B cell (primary cell): ENCODE measurements around the gene ARHGAP26. TPM values are rescaled to one million over a fixed set of nuclear protein-coding genes. Genes with fewer than 3 reads are reported as not detected.

Source experiments
- ATAC-seq: fragments of 200-7000 bp; cut with Tn5 transposase; one replicate; pipeline ENCODE4 v1.10.0; 2021; ENCODE audit warnings: low read depth, mild to moderate bottlenecking, moderate number of reproducible peaks, moderate library complexity
- CTCF ChIA-PET: fragments of 350-600 bp; sonication (Branson Sonifier 250); formaldehyde crosslinking; loops from one replicate; lab custom pipeline; 2021; ENCODE audit warnings: antibody characterized with exemption, inconsistent platforms; lab: Charles Lee
- POLR2A ChIA-PET: fragments of 350-600 bp; sonication (Branson Sonifier 250); formaldehyde crosslinking; loops from one replicate; lab custom pipeline; 2021; ENCODE audit warnings: antibody characterized with exemption; lab: Charles Lee
- DNase-seq: peaks from one replicate; pipeline ENCODE4 v3.0.0; 2013
- H2AFZ ChIP-seq: 2 replicates; pipeline ENCODE4 v1.6.1; 2012; ENCODE audit warnings: mild to moderate bottlenecking, low read depth, low read length; ENCODE audit not compliant: insufficient read depth, poor library complexity, severe bottlenecking
- H3K27ac ChIP-seq, 2 donors: 1 replicate in 1 of 2; 2 replicates in 1 of 2; pipeline ENCODE4 v1.5.1; 2012 to 2013; ENCODE audit warnings: low read length in 2 of 2, mild to moderate bottlenecking in 2 of 2, moderate library complexity in 1 of 2
- H3K27me3 ChIP-seq, 4 experiments: fragments of 200-600 bp in 1 of 4; sonication (generic) in 1 of 4; replicated peaks in 1 of 4; 1 replicate in 2 of 4; 2 replicates in 2 of 4; pipeline versions ENCODE4 v1.6.1 to v1.7.0; 2013 to 2016; ENCODE audit warnings: low read length in 3 of 4, mild to moderate bottlenecking in 2 of 4, mixed read lengths in 1 of 4, moderate library complexity in 1 of 4; ENCODE audit not compliant: insufficient read depth in 4 of 4, control insufficient read depth in 3 of 4; ENCODE audit errors: control extremely low read depth in 1 of 4
- H3K36me3 ChIP-seq, 2 experiments: replicated peaks in 1 of 2; 1 replicate in 1 of 2; 2 replicates in 1 of 2; pipeline versions ENCODE4 v1.6.1 to v1.7.1; 2013; ENCODE audit warnings: low read length in 1 of 2; ENCODE audit not compliant: insufficient read depth in 2 of 2, control insufficient read depth in 1 of 2; ENCODE audit errors: control extremely low read depth in 1 of 2, extremely low read depth in 1 of 2
- H3K4me1 ChIP-seq, 2 donors: fragments of 200-600 bp in 1 of 2; sonication (generic) in 1 of 2; 1 replicate in 1 of 2; 2 replicates in 1 of 2; pipeline versions ENCODE4 v1.5.1 to v1.6.1; 2013 to 2017; ENCODE audit warnings: low read length in 2 of 2; ENCODE audit not compliant: control insufficient read depth in 2 of 2, insufficient read depth in 2 of 2
- H3K4me2 ChIP-seq: replicated peaks from 2 replicates; pipeline ENCODE3; 2012; ENCODE audit warnings: mild to moderate bottlenecking, low read depth, low read length; ENCODE audit not compliant: poor library complexity, severe bottlenecking
- H3K4me3 ChIP-seq, 5 experiments: fragments of 200-600 bp in 1 of 5; sonication (generic) in 1 of 5; 1 replicate in 3 of 5; 2 replicates in 2 of 5; pipeline versions ENCODE4 v1.5.1 to v1.7.0; 2011 to 2016; ENCODE audit warnings: low read length in 4 of 5, mild to moderate bottlenecking in 4 of 5, low read depth in 2 of 5, control low read depth in 1 of 5, moderate library complexity in 1 of 5; ENCODE audit not compliant: insufficient read depth in 1 of 5; ENCODE audit errors: control extremely low read depth in 1 of 5, extremely low read depth in 1 of 5
- H3K79me2 ChIP-seq: fragments of 200-600 bp; sonication (generic); one replicate; pipeline ENCODE4 v1.6.0; 2016; ENCODE audit warnings: low read length; ENCODE audit not compliant: control insufficient read depth, insufficient read depth
- H3K9ac ChIP-seq: fragments of 200-600 bp; sonication (generic); 2 replicates; pipeline ENCODE4 v1.6.1; 2017; ENCODE audit warnings: mild to moderate bottlenecking, low read length, moderate library complexity
- H3K9me3 ChIP-seq, 3 donors: one replicate each; pipeline versions ENCODE4 v1.6.1 to v1.7.1; 2013; ENCODE audit warnings: low read length in 2 of 3; ENCODE audit not compliant: control insufficient read depth in 2 of 3, insufficient read depth in 1 of 3; ENCODE audit errors: control extremely low read depth in 1 of 3
- H4K20me1 ChIP-seq: 2 replicates; pipeline ENCODE4 v1.6.0; 2012; ENCODE audit warnings: mild to moderate bottlenecking, low read length; ENCODE audit not compliant: insufficient read depth, control insufficient read depth, poor library complexity, severe bottlenecking
- H3K27ac Mint-ChIP-seq: one replicate; pipeline ENCODE4 v1.8.0; 2021; ENCODE audit warnings: mixed read lengths
- H3K27me3 Mint-ChIP-seq: one replicate; pipeline ENCODE4 v1.8.0; 2021; ENCODE audit warnings: mixed read lengths
- H3K4me1 Mint-ChIP-seq: one replicate; pipeline ENCODE4 v1.8.0; 2021; ENCODE audit warnings: mixed read lengths
- H3K4me3 Mint-ChIP-seq: one replicate; pipeline ENCODE4 v1.8.0; 2021; ENCODE audit warnings: mixed read lengths
- H3K9me3 Mint-ChIP-seq: one replicate; pipeline ENCODE4 v1.8.0; 2022; ENCODE audit warnings: mixed read lengths; ENCODE audit not compliant: insufficient read depth
- CTCF ChIP-seq: fragments of 200-600 bp; IDR thresholded peaks from one replicate; pipeline ENCODE4 v1.8.0; 2022; ENCODE audit warnings: antibody characterized with exemption, mild to moderate bottlenecking
- EZH2 ChIP-seq: IDR thresholded peaks from 2 replicates; pipeline ENCODE4 v1.6.1; 2012; ENCODE audit warnings: borderline replicate concordance, low read depth, mild to moderate bottlenecking, moderate library complexity, low read length; ENCODE audit not compliant: insufficient read depth, poor library complexity, severe bottlenecking
- WGBS: methylation state at CpG from one replicate; pipeline ENCODE4 v1.1.5; 2013; ENCODE audit warnings: missing lambda C conversion rate; ENCODE audit not compliant: insufficient coverage; 5-methylcytosine and 5-hydroxymethylcytosine counted together
- intact Hi-C: fragments of 100-400 bp; cut with micrococcal nuclease; formaldehyde crosslinking; loops from one replicate; pipeline ENCODE4 v1.10.0; 2022
- polyA plus RNA-seq: library from polyadenylated mRNA; depleted of rRNA; stranded (reverse); fragments of >200 nt; gene quantifications from 2 replicates; pipeline ENCODE4 v1.2.3, GENCODE V29; 2012
- total RNA-seq, 2 donors: library from RNA; stranded (reverse); fragments of 120-200 nt in 1 of 2; gene quantifications; 1 replicate in 1 of 2; 2 replicates in 1 of 2; pipeline versions ENCODE4 v1.2.3 to v1.2.4, GENCODE V29; 2013 to 2022

The ARHGAP26 gene
- total and polyA plus RNA-seq, 2 donors (not counting 1 experiment from before 2014, with no cell fraction given) = 1.8 to 22.5 TPM

- ATAC-seq = no peak
- Histone ChIP-seq H3K27ac (no peak overlapping the region), H3K27me3 (no peaks in the 10 kb centered on the region), H3K36me3 (no peaks in the 10 kb centered on the region), H4K20me1 (no peaks in the 10 kb centered on the region), H3K9me3 (peaks cover 0 to 1% (median 0%) of the 10 kb centered on the region in 3 donors), H2AFZ (no peak overlapping the region), H3K4me3 (no peak overlapping the region), H3K4me2 (no peak overlapping the region), H3K9ac (no peak overlapping the region), H3K79me2 (no peaks in the 10 kb centered on the region), H3K4me1 (no peaks in the 10 kb centered on the region)
- no peak overlapping the region for H3K4me3 Mint-ChIP-seq
- intact Hi-C loops = loop anchor here (10.0 kb wide), 1 partner anchor 628 kb away; no protein-coding TSS in a partner anchor
- TF ChIP-seq CTCF (no peak), EZH2 (no peak)
- no peaks in the 10 kb centered on the region for H3K4me1 Mint-ChIP-seq
- peaks cover 4% of the 10 kb centered on the region for H3K9me3 Mint-ChIP-seq
- POLR2A ChIA-PET = no interaction called here
- CTCF ChIA-PET = no interaction called here
- no peak for DNase-seq
- H3K27ac Mint-ChIP-seq = no peak overlapping the region
- H3K27me3 Mint-ChIP-seq = no peaks in the 10 kb centered on the region
Measured at GRCh38 chr5:143197260-143197656, 427.1 kb downstream of the ARHGAP26 start.

- intact Hi-C loops = loop anchor here (10.0 kb wide), 1 partner anchor 626 kb away; no protein-coding TSS in a partner anchor
- Histone ChIP-seq H3K27me3 (no peaks in the 10 kb centered on the region), H3K4me1 (no peaks in the 10 kb centered on the region), H3K36me3 (no peaks in the 10 kb centered on the region), H3K9ac (no peak overlapping the region), H4K20me1 (no peaks in the 10 kb centered on the region), H3K4me2 (no peak overlapping the region), H3K9me3 (peaks cover 0 to 1% (median 0%) of the 10 kb centered on the region in 3 donors), H3K27ac (no peak overlapping the region), H3K4me3 (no peak overlapping the region), H3K79me2 (no peaks in the 10 kb centered on the region), H2AFZ (no peak overlapping the region)
- Mint-ChIP-seq H3K27me3 (no peaks in the 10 kb centered on the region), H3K4me1 (no peaks in the 10 kb centered on the region), H3K27ac (no peak overlapping the region), H3K4me3 (no peak overlapping the region), H3K9me3 (peaks cover 4% of the 10 kb centered on the region)
- no CpG with 5 or more reads among the region's 4 CpGs for WGBS
- no peak for ATAC-seq
- CTCF ChIA-PET = no interaction called here
- POLR2A ChIA-PET = no interaction called here
- TF ChIP-seq EZH2 (no peak), CTCF (no peak)
- DNase-seq = no peak
Measured at GRCh38 chr5:143198332-143198731, 428.2 kb downstream of the ARHGAP26 start.
